Retinal pigment epithelial cell (primary cell): ENCODE measurements around the gene ABCC1.

Experiments
- DNase-seq: peaks from one replicate; pipeline ENCODE4 v3.0.0-alpha.2; 2010; ENCODE audit warnings: low read depth
- H3K4me3 ChIP-seq: 2 replicates; pipeline ENCODE4 v1.5.1; 2011; ENCODE audit warnings: mild to moderate bottlenecking, low read length, control low read depth, moderate library complexity
- TF ChIP-seq, protein P1 (sequence below): conservative IDR thresholded peaks from 2 replicates; pipeline ENCODE4 v1.5.1; 2011; ENCODE audit warnings: low read depth, low read length, control low read depth, inconsistent platforms

ABCC1 gene

DNA sequence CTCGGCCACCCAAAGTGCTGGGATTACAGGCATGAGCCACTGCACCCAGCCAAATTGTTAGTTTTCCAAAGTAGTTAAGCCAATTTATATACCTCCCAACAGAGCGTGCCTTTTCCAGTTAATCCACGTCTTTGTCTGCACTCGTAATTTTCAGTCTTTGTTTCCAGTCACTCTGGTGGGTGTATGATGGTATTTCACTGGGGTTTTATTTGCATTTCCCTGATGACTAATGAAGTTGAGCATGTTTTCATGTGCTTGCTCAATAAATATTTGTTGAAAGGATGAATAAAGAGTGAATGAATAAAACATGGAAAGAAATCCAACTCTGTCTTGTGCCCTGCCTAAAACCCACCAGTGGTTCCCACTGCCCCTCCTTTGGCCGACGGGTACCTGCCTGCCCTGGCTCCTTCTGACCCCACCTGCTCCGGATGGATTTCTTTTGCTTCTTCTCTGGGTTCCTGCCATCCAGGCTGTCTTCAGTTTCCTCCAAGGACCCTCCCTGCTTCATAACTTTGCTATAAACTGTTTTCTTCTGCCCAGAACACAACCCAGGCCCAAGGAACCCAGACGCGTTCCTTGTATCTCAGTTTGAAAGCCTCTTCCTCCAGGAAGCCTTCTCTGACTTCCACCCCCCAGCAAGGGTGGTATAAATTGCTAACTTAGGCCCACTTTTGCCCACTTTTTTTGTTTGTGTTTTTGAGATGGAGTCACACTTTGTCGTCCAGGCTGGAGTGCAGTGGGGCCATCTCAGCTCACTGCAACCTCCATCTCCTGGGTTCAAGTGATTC is 3.0 kb upstream of the ABCC1 start:
- DNase-seq = peak; percentile 65
- H3K4me3 ChIP-seq = no peak overlapping the region
- TF ChIP-seq, protein P1, sequence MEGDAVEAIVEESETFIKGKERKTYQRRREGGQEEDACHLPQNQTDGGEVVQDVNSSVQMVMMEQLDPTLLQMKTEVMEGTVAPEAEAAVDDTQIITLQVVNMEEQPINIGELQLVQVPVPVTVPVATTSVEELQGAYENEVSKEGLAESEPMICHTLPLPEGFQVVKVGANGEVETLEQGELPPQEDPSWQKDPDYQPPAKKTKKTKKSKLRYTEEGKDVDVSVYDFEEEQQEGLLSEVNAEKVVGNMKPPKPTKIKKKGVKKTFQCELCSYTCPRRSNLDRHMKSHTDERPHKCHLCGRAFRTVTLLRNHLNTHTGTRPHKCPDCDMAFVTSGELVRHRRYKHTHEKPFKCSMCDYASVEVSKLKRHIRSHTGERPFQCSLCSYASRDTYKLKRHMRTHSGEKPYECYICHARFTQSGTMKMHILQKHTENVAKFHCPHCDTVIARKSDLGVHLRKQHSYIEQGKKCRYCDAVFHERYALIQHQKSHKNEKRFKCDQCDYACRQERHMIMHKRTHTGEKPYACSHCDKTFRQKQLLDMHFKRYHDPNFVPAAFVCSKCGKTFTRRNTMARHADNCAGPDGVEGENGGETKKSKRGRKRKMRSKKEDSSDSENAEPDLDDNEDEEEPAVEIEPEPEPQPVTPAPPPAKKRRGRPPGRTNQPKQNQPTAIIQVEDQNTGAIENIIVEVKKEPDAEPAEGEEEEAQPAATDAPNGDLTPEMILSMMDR = no peak

DNA sequence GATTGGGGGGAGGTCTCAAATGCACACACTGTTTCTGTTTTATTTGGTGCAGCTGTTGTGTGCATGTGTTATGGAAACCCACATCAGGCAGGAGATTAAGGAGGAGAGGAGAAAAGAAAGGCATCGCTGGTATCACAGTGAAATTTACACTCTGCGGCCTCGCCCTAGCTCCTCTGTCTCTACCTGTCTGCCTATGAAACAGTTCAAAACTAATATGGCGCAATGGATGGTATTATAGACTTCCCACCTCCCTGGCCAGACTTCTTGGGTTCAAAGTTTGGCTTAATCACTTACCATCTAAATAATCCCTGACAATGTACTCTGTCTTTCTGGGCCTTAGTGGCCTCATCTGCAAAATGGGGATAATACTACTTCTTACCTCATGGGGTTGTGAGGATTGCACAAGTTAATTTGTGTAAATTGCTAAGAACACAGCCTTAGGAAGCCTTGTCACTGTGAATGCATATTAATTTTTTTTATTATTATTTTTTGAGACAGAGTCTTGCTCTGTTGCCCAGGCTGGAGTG is 1.4 kb upstream of the ABCC1 start:
- H3K4me3 ChIP-seq = no peak overlapping the region
- TF ChIP-seq, protein P1 = no peak
- no peak for DNase-seq

DNA sequence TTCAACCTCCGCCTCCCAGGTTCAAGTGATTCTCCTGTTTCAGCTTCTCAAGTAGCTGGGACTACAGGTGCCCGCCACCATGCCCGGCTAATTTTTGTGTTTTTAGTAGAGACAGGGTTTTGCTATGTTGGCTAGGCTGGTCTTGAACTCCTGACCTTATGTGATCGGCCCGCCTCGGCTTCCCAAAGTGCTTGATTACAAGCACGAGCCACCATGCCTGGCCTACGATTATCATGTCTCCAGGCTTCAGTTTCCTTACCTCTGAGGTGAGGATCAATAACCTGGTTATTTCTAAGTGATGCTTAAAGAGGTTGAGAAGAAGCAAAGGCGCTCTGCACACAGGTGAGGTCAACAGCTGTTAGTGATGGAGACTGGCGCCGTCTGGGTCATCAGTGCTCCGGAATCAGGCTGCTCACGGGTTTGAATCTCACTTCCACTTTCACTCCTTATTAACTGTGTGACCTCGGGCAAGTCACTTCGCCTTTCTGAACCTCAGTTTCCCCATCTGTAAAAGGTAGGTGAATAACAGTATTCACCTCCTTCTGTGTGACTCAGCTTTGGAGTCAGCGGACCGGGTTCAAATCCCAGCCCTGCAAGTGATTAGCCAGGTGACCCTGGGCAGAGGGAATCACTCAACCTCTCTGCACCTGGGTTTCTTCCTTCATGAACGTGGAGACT is 745 bp upstream of the ABCC1 start:
- peak overlapping the region; percentile 65 for H3K4me3 ChIP-seq
- DNase-seq = no peak

DNA sequence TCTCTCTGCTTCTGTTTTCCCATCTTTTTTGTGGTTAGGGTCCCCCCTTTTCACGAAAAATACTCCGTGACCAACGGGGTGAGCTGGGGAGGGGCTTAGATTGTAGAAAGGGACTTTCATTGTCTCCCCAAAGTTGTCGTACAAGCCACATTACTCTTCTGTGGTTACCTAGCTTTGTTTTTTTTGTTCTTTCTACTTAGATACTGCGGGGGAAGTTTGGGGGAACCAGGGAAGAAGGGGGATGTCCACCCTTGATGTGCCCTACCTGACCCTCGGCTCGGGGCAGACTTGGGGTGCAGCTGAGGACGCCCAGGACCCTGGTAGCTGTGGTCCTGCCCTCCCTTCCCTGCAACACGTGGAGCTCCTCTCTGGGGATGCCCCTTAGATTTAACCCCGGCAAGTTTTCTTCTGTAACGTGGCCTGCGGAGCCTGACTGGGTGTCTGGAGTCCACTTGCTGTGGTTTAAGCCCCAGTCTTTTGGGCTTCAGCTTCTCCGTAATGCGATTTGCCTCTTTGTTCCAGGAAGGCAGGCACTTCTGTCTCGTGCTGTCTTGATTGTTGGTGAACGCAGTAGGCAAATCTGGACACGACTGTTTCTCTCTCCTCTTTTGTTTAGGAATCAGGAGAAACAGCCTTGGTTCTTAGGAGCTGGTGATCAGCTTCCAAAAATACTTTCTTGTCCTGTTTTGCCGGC is 892 bp downstream of the ABCC1 start:
- TF ChIP-seq, protein P1 = no peak
- H3K4me3 ChIP-seq = peak overlapping the region; percentile 94
- DNase-seq = peak; percentile 59

More for the DNA sequence above, 745 bp upstream of the ABCC1 start:
- TF ChIP-seq, protein P1 = no peak

DNA sequence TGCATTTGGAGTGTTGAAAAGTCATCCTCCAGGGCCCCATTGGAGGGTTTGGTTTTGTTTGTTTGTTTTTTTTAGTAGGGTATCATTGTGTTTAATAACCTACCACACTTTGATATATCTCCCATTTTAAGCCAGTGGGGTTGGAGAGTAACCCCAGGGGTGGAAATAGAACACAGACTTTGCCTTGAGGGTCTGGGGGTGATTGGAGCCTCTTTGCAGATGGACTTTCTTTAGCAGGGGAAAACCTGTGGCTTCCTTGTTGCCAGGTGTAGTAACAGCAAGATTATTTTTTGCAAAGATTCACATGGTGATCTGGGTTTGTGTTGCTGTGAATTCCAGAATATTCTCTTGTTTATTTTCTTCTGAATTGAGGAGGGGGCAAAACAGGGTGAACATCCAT is 1.5 kb downstream of the ABCC1 start:
- DNase-seq = no peak
- peak overlapping the region; percentile 94 for H3K4me3 ChIP-seq
- TF ChIP-seq, protein P1 = no peak

DNA sequence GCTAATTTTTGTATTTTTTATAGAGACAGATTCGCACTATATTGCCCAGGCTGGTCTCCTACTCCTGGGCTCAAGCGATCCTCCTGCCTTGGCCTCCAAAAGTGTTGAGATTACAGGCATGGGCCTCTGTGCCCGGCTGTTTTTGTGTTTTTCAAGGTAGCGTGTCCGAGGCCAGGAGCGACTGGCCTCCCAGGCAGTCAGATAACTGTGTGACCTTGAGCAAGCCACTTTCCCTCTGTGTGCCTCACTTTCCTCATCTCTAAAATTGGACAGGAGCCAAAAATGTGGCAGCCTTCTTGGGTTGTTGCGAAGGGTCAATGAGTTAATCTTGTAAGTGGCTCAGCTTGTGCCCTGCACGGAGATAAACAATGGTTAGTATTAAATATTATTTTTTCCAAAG is 2.4 kb downstream of the ABCC1 start:
- DNase-seq = peak; percentile 55
- TF ChIP-seq, protein P1 = no peak
- H3K4me3 ChIP-seq = peak overlapping the region; percentile 94
